NCI-H446 treated with DMSO at 0.1 percent for 48 hours (cell line): ENCODE results near the gene FAAP24.
"Not testable (repeated sequence)": the region's sequence is repeated elsewhere in the genome, so short reads cannot be mapped to it uniquely, and the experiment has no call there.

Experiments
- DNase-seq: peaks from one replicate; lab custom pipeline; 2025; lab: John Stamatoyannopoulos, UW

Gene FAAP24

GRCh38 chr19:32971715-32972540 is at the start of gene FAAP24, which contains the start of gene CEP89:
Gene FAAP24 (plus strand): TSS chr19:32972242. CDS start chr19:32973197, 955 bp downstream.
Gene CEP89 (minus strand): TSS chr19:32971958. CDS start chr19:32971874, 84 bp downstream.
- DNase-seq, result peak; percentile 99

- no peak for DNase-seq
These were observed 47.8 kb upstream of the FAAP24 start for GRCh38 chr19:32924200-32924599.

- DNase-seq, result no peak
These were observed 43.2 kb upstream of the FAAP24 start for GRCh38 chr19:32928806-32929205.

GRCh38 chr19:32930567-32930966 is 41.5 kb upstream of the FAAP24 start:
- DNase-seq, result no peak

GRCh38 chr19:32933571-32933970 is 38.5 kb upstream of the FAAP24 start:
- no peak for DNase-seq

- no peak for DNase-seq
These were observed 36.4 kb upstream of the FAAP24 start for GRCh38 chr19:32935629-32936028.

- DNase-seq, result no peak
These were observed 36.0 kb upstream of the FAAP24 start for GRCh38 chr19:32936065-32936464.

GRCh38 chr19:32941273-32941672 is 30.8 kb upstream of the FAAP24 start:
- not testable (repeated sequence) for DNase-seq

GRCh38 chr19:32945260-32945659 is 26.8 kb upstream of the FAAP24 start:
- no peak for DNase-seq

- no peak for DNase-seq
These were observed 5.3 kb upstream of the FAAP24 start for GRCh38 chr19:32966750-32967149.

- no peak for DNase-seq
These were observed 2.5 kb upstream of the FAAP24 start for GRCh38 chr19:32969549-32969948.

GRCh38 chr19:32971012-32971595 is 938 bp upstream of the FAAP24 start:
- no peak for DNase-seq

- DNase-seq, result peak; percentile 37
These were observed 4.3 kb downstream of the FAAP24 start for GRCh38 chr19:32976223-32976805.

- DNase-seq, result no peak
These were observed 5.2 kb downstream of the FAAP24 start for GRCh38 chr19:32977280-32977679.

- DNase-seq, result not testable (repeated sequence)
These were observed 5.8 kb downstream of the FAAP24 start for GRCh38 chr19:32977813-32978212.

GRCh38 chr19:32979807-32980206 is 7.8 kb downstream of the FAAP24 start:
- not testable (repeated sequence) for DNase-seq

- DNase-seq, result not testable (repeated sequence)
These were observed 10.4 kb downstream of the FAAP24 start for GRCh38 chr19:32982488-32982887.

- DNase-seq, result not testable (repeated sequence)
These were observed 16.2 kb downstream of the FAAP24 start for GRCh38 chr19:32988254-32988653.

- no peak for DNase-seq
These were observed 16.7 kb downstream of the FAAP24 start for GRCh38 chr19:32988724-32989123.

GRCh38 chr19:32995966-32996365 is 23.9 kb downstream of the FAAP24 start:
- DNase-seq, result not testable (repeated sequence)

GRCh38 chr19:32997061-32997464 is 25.0 kb downstream of the FAAP24 start:
- not testable (repeated sequence) for DNase-seq

- no peak for DNase-seq
These were observed 25.8 kb downstream of the FAAP24 start for GRCh38 chr19:32997716-32998355.
